Liver (tissue), 9 donors: ENCODE measurements around the gene ALK. TPM values are rescaled to one million over a fixed set of nuclear protein-coding genes. Genes with fewer than 3 reads are reported as not detected.

ENCODE experiments used
- DNase-seq: peaks from one replicate; pipeline ENCODE4 v3.0.0-alpha.2; 2017; ENCODE audit warnings: low spot score
- H3K27ac ChIP-seq, 2 donors: one replicate each; pipeline ENCODE4 v1.7.0; 2013; ENCODE audit warnings: inconsistent platforms in 2 of 2, low read length in 2 of 2, control low read depth in 1 of 2, low read depth in 1 of 2, mild to moderate bottlenecking in 1 of 2
- H3K27me3 ChIP-seq, 4 donors: one replicate each; pipeline versions ENCODE4 v1.6.1 to v1.7.0; 2013; ENCODE audit warnings: low read length in 3 of 4, inconsistent platforms in 1 of 4, mild to moderate bottlenecking in 1 of 4, moderate library complexity in 1 of 4; ENCODE audit not compliant: control insufficient read depth in 4 of 4, insufficient read depth in 4 of 4
- H3K36me3 ChIP-seq, 4 donors: one replicate each; pipeline versions ENCODE4 v1.6.1 to v1.7.0; 2013; ENCODE audit warnings: low read length in 3 of 4, mild to moderate bottlenecking in 3 of 4, low read depth in 1 of 4, moderate library complexity in 1 of 4; ENCODE audit not compliant: control insufficient read depth in 4 of 4, insufficient read depth in 3 of 4
- H3K4me1 ChIP-seq, 4 donors: one replicate each; pipeline versions ENCODE4 v1.6.1 to v1.7.0; 2013; ENCODE audit warnings: low read length in 3 of 4, mild to moderate bottlenecking in 3 of 4, moderate library complexity in 1 of 4; ENCODE audit not compliant: control insufficient read depth in 4 of 4, insufficient read depth in 4 of 4
- H3K4me3 ChIP-seq, 3 donors: one replicate each; pipeline versions ENCODE4 v1.6.1 to v1.7.0; 2013; ENCODE audit warnings: low read length in 3 of 3, control low read depth in 1 of 3, low read depth in 1 of 3, mild to moderate bottlenecking in 1 of 3
- H3K9ac ChIP-seq, 2 donors: one replicate each; pipeline ENCODE4 v1.7.0; 2013; ENCODE audit warnings: low read length in 2 of 2, mild to moderate bottlenecking in 2 of 2, moderate library complexity in 2 of 2, control low read depth in 1 of 2, low read depth in 1 of 2
- H3K9me3 ChIP-seq, 4 donors: one replicate each; pipeline versions ENCODE4 v1.6.1 to v1.7.0; 2013; ENCODE audit warnings: low read length in 3 of 4; ENCODE audit not compliant: control insufficient read depth in 4 of 4
- EGR1 ChIP-seq, 2 donors: IDR thresholded peaks; 2 replicates each; pipeline ENCODE4 v1.6.1; 2016 to 2018; ENCODE audit warnings: antibody characterized with exemption in 2 of 2, low read depth in 2 of 2
- FOXA1 ChIP-seq: IDR thresholded peaks from 2 replicates; pipeline ENCODE4 v1.6.1; 2016; ENCODE audit warnings: antibody characterized with exemption
- FOXA2 ChIP-seq: IDR thresholded peaks from 2 replicates; pipeline ENCODE4 v1.6.1; 2016; ENCODE audit warnings: antibody characterized with exemption
- GABPA ChIP-seq, 2 donors: IDR thresholded peaks in 1 of 2; conservative IDR thresholded peaks in 1 of 2; 2 replicates each; pipeline ENCODE4 v1.6.1; 2016; ENCODE audit warnings: antibody characterized with exemption in 2 of 2, mild to moderate bottlenecking in 1 of 2, moderate library complexity in 1 of 2
- HNF4A ChIP-seq, 2 donors: conservative IDR thresholded peaks; 2 replicates each; pipeline ENCODE4 v1.6.1; 2016; ENCODE audit warnings: antibody characterized with exemption in 2 of 2, mild to moderate bottlenecking in 2 of 2
- HNF4G ChIP-seq: IDR thresholded peaks from 2 replicates; pipeline ENCODE4 v1.6.1; 2016; ENCODE audit warnings: antibody characterized with exemption
- JUND ChIP-seq, 2 donors: IDR thresholded peaks; 2 replicates each; pipeline ENCODE4 v1.6.1; 2016; ENCODE audit warnings: antibody characterized with exemption in 2 of 2
- NR2F2 ChIP-seq: IDR thresholded peaks from 2 replicates; pipeline ENCODE4 v1.6.1; 2016; ENCODE audit warnings: antibody characterized with exemption
- RAD21 ChIP-seq, 2 donors: IDR thresholded peaks; 2 replicates each; pipeline ENCODE4 v1.6.1; 2016; ENCODE audit warnings: antibody characterized with exemption in 2 of 2, mild to moderate bottlenecking in 2 of 2
- RXRA ChIP-seq, 2 donors: IDR thresholded peaks; 2 replicates each; pipeline ENCODE4 v1.6.1; 2017 to 2018; ENCODE audit warnings: antibody characterized with exemption in 2 of 2, mild to moderate bottlenecking in 1 of 2
- SP1 ChIP-seq: IDR thresholded peaks from 2 replicates; pipeline ENCODE4 v1.6.1; 2018; ENCODE audit warnings: antibody characterized with exemption, mild to moderate bottlenecking
- TAF1 ChIP-seq: conservative IDR thresholded peaks from 2 replicates; pipeline ENCODE4 v1.6.1; 2016; ENCODE audit warnings: antibody characterized with exemption, mild to moderate bottlenecking
- YY1 ChIP-seq: IDR thresholded peaks from 2 replicates; pipeline ENCODE4 v1.6.1; 2016; ENCODE audit warnings: antibody characterized with exemption, mild to moderate bottlenecking
- WGBS: extraction: QIAGEN DNeasy Blood & Tissue Kit; methylation state at CpG from one replicate; pipeline ENCODE4 v1.1.7; 2013; 5-methylcytosine and 5-hydroxymethylcytosine counted together
- polyA plus RNA-seq, 2 donors: library from polyadenylated mRNA; stranded (reverse) in 1 of 2; unstranded in 1 of 2; fragments of 200-250 nt in 1 of 2; fragments of >200 nt in 1 of 2; fragmentation: Nextera tagmentation in 1 of 2; extraction: Ambion mirVana in 1 of 2; gene quantifications; one replicate each; pipeline versions ENCODE4 v1.2.1 to v1.2.3, GENCODE V29; 2013 to 2015
- total RNA-seq, 2 donors: library from RNA; depleted of rRNA; stranded (reverse); fragments of >200 nt; gene quantifications; one replicate each; pipeline ENCODE4 v1.2.3, GENCODE V29; 2014
- TF ChIP-seq, protein P1 (sequence below): IDR thresholded peaks from 2 replicates; pipeline ENCODE4 v1.6.1; 2016; ENCODE audit warnings: antibody characterized with exemption
- TF ChIP-seq, protein P2 (sequence below): IDR thresholded peaks from 2 replicates; pipeline ENCODE4 v1.6.1; 2016; ENCODE audit warnings: antibody characterized with exemption, mild to moderate bottlenecking
- TF ChIP-seq, protein P3 (sequence below): IDR thresholded peaks from 2 replicates; pipeline ENCODE4 v1.6.1; 2016; ENCODE audit warnings: antibody characterized with exemption
- TF ChIP-seq, protein P4 (sequence below): IDR thresholded peaks from 2 replicates; pipeline ENCODE4 v1.6.1; 2016; ENCODE audit warnings: antibody characterized with exemption
- TF ChIP-seq, protein P5 (sequence below): fragments of 150-350 bp; IDR thresholded peaks from 2 replicates; pipeline ENCODE4 v1.5.1; 2017; ENCODE audit warnings: improper control_type of control experiment, low read depth, low read length; ENCODE audit not compliant: missing input control
- donor health status: healthy.
- donor health status: healthy.
- donor health status: healthy.
- donor health status: healthy.
- donor health status: healthy.

Gene ALK
- total and polyA plus RNA-seq, 4 donors: under 0.01 TPM; not detected in 3

DNA sequence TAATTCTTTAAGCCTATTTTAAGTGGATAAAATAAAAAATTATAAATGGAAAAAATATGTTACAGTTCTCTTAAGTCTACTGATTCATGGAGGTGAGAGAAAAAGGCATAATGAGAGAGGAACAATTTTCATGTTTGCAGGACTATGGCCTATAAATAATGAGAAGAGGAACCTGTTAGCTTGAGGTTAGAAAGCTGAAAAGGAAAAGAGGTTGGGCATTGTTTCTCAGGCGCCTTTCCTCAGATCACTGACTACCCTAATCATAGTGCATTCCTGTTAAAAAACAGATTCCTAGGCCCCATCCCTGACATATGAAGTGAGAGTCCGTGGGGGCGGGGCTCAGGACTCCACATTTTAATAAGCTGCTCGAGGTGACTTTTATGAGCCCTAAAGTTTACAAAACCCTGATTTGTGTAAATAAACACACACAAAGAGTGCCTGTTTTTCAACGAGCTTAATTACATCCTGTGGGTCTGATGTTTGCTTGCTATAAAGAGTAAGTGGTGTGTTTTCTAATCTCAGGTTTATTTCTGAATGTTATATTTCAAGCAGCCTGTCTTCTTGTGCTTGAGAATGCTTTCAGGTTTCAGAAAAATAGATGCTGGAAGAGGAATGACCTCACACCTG is 470.7 kb downstream of the ALK start:
- no peaks in the 10 kb centered on the region for H3K36me3 ChIP-seq
- no peak for DNase-seq
- H3K4me3 ChIP-seq: no peak overlapping the region
- H3K4me1 ChIP-seq: no peaks in the 10 kb centered on the region
- no peak overlapping the region for H3K27ac ChIP-seq
- TF ChIP-seq FOXA1 (no peak), SP1 (no peak)
- no peak overlapping the region for H3K9ac ChIP-seq
- no peaks in the 10 kb centered on the region for H3K27me3 ChIP-seq
- H3K9me3 ChIP-seq: no peaks in the 10 kb centered on the region
- WGBS: 39% methylated on average over 5 of the region's 5 CpGs

DNA sequence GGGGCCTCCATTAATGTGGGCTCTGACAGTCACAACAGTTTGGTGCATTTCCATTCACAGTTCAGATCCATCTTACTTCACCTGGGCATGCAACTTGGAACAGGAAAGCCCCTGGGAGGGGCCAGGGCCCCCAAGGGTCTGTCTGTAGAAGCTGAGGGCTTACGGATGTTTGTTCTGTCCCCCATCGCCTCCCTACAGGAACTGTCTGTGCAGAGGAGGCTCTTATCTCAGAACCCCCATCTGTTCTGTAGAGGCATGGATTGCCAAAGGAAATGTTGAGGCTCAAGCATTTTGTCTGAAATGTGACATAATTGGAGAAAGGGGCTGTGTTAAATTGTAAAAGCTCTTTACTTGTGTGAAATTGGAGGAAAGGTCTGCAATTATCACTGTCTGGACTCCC is 471.9 kb downstream of the ALK start:
- H3K36me3 ChIP-seq: no peaks in the 10 kb centered on the region
- H3K9me3 ChIP-seq: no peaks in the 10 kb centered on the region
- H3K27ac ChIP-seq: no peak overlapping the region
- DNase-seq: no peak
- H3K27me3 ChIP-seq: no peaks in the 10 kb centered on the region
- WGBS: 67% methylated on average over 2 of the region's 2 CpGs
- TF ChIP-seq GABPA (IDR thresholded peaks at IDR 0.05 in 1 of 2, conservative IDR thresholded peaks at IDR 0.05 in 1 of 2): no peak
- no peak for TF ChIP-seq NR2F2
- no peak for TF ChIP-seq TAF1
- TF ChIP-seq, protein P1, sequence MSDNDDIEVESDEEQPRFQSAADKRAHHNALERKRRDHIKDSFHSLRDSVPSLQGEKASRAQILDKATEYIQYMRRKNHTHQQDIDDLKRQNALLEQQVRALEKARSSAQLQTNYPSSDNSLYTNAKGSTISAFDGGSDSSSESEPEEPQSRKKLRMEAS: no peak
- no peak for TF ChIP-seq SP1
- no peak for TF ChIP-seq JUND (IDR thresholded peaks at IDR 0.05)
- TF ChIP-seq, protein P2, sequence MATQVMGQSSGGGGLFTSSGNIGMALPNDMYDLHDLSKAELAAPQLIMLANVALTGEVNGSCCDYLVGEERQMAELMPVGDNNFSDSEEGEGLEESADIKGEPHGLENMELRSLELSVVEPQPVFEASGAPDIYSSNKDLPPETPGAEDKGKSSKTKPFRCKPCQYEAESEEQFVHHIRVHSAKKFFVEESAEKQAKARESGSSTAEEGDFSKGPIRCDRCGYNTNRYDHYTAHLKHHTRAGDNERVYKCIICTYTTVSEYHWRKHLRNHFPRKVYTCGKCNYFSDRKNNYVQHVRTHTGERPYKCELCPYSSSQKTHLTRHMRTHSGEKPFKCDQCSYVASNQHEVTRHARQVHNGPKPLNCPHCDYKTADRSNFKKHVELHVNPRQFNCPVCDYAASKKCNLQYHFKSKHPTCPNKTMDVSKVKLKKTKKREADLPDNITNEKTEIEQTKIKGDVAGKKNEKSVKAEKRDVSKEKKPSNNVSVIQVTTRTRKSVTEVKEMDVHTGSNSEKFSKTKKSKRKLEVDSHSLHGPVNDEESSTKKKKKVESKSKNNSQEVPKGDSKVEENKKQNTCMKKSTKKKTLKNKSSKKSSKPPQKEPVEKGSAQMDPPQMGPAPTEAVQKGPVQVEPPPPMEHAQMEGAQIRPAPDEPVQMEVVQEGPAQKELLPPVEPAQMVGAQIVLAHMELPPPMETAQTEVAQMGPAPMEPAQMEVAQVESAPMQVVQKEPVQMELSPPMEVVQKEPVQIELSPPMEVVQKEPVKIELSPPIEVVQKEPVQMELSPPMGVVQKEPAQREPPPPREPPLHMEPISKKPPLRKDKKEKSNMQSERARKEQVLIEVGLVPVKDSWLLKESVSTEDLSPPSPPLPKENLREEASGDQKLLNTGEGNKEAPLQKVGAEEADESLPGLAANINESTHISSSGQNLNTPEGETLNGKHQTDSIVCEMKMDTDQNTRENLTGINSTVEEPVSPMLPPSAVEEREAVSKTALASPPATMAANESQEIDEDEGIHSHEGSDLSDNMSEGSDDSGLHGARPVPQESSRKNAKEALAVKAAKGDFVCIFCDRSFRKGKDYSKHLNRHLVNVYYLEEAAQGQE: no peak
- no peak overlapping the region for H3K4me3 ChIP-seq
- H3K4me1 ChIP-seq: no peaks in the 10 kb centered on the region
- H3K9ac ChIP-seq: no peak overlapping the region

DNA sequence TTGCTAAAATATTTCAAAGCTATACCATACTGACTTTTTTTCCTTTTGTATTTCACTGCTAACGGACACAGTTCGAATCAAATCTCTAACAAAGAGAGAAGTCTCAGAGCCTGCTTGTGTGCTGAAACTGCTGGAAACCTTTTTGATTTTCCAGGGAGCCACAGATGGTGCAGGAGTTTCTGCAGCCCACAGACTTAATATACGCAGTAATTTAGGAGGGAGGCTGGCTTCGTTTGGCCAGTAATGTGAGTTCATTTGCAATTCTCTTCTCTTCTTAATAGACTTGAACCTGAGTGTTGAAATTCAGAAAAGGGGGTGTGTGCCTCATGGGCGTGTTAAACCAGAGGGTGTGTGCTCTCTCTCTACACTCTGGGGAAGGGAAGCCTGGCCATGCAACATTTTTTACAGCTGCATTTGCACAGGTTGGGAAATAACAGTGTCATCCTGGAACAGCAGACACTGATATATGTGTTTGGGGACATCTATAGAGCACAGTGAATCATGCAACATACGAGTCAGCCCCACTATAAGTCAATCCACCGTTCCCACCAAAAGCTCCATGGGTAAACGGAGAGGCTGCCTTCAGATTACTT is 473.2 kb downstream of the ALK start:
- Histone ChIP-seq H3K36me3 (no peaks in the 10 kb centered on the region), H3K27me3 (no peaks in the 10 kb centered on the region), H3K9ac (no peak overlapping the region), H3K4me3 (no peak overlapping the region), H3K9me3 (no peaks in the 10 kb centered on the region), H3K4me1 (no peaks in the 10 kb centered on the region), H3K27ac (no peak overlapping the region)
- DNase-seq: no peak
- WGBS: 67% methylated on average over 8 of the region's 8 CpGs
- TF ChIP-seq, protein P3, sequence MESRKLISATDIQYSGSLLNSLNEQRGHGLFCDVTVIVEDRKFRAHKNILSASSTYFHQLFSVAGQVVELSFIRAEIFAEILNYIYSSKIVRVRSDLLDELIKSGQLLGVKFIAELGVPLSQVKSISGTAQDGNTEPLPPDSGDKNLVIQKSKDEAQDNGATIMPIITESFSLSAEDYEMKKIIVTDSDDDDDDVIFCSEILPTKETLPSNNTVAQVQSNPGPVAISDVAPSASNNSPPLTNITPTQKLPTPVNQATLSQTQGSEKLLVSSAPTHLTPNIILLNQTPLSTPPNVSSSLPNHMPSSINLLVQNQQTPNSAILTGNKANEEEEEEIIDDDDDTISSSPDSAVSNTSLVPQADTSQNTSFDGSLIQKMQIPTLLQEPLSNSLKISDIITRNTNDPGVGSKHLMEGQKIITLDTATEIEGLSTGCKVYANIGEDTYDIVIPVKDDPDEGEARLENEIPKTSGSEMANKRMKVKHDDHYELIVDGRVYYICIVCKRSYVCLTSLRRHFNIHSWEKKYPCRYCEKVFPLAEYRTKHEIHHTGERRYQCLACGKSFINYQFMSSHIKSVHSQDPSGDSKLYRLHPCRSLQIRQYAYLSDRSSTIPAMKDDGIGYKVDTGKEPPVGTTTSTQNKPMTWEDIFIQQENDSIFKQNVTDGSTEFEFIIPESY: no peak
- TF ChIP-seq HNF4G (no peak), JUND (IDR thresholded peaks at IDR 0.05) (no peak), FOXA2 (no peak), RXRA (IDR thresholded peaks at IDR 0.05) (no peak), FOXA1 (no peak), SP1 (no peak), RAD21 (IDR thresholded peaks at IDR 0.05) (no peak), NR2F2 (no peak), TAF1 (no peak), GABPA (IDR thresholded peaks at IDR 0.05 in 1 of 2, conservative IDR thresholded peaks at IDR 0.05 in 1 of 2) (no peak), HNF4A (conservative IDR thresholded peaks at IDR 0.05) (no peak), EGR1 (IDR thresholded peaks at IDR 0.05; ENCODE audit: low read depth in 2 of 2) (no peak), YY1 (no peak)
- TF ChIP-seq, protein P4, sequence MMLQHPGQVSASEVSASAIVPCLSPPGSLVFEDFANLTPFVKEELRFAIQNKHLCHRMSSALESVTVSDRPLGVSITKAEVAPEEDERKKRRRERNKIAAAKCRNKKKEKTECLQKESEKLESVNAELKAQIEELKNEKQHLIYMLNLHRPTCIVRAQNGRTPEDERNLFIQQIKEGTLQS: no peak
- TF ChIP-seq, protein P1: no peak
- TF ChIP-seq, protein P5, sequence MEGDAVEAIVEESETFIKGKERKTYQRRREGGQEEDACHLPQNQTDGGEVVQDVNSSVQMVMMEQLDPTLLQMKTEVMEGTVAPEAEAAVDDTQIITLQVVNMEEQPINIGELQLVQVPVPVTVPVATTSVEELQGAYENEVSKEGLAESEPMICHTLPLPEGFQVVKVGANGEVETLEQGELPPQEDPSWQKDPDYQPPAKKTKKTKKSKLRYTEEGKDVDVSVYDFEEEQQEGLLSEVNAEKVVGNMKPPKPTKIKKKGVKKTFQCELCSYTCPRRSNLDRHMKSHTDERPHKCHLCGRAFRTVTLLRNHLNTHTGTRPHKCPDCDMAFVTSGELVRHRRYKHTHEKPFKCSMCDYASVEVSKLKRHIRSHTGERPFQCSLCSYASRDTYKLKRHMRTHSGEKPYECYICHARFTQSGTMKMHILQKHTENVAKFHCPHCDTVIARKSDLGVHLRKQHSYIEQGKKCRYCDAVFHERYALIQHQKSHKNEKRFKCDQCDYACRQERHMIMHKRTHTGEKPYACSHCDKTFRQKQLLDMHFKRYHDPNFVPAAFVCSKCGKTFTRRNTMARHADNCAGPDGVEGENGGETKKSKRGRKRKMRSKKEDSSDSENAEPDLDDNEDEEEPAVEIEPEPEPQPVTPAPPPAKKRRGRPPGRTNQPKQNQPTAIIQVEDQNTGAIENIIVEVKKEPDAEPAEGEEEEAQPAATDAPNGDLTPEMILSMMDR: no peak
